Renal cortical epithelial cell (primary cell): ENCODE measurements around the gene ANKRD40. TPM values are rescaled to one million over a fixed set of nuclear protein-coding genes. Genes with fewer than 3 reads are reported as not detected.
"Not testable (repeated sequence)": the region's sequence is repeated elsewhere in the genome, so short reads cannot be mapped to it uniquely, and the experiment has no call there.

Experiments
- DNase-seq: peaks from one replicate; pipeline ENCODE4 v3.0.0-alpha.2; 2011; ENCODE audit warnings: low read depth
- total RNA-seq: library from RNA; depleted of rRNA; stranded (reverse); fragments of >200 nt; gene quantifications from 2 replicates; pipeline ENCODE4 v1.2.3, GENCODE V29; 2014

The ANKRD40 gene
- total RNA-seq, 1 donor from 2014 or later = 25.1 TPM

DNA sequence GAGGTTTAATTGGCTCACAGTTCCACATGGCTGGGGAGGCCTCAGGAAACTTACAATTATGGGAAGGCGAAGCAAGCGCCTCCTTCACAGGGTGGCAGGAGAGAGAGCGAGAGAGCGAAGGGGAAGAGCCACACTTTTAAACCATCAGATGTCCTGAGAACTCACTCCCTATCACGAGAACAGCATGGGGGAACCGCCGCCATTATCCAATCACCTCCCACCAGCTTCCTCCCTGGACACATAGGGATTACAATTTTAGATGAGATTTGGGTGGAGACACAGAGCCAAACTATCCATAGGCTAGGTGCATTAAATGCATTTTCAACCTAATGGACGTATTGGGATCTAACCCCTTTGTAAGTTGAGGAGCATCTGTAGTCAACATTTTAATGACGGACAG, 4.9 kb upstream of the ANKRD40 start:
- no peak for DNase-seq

DNA sequence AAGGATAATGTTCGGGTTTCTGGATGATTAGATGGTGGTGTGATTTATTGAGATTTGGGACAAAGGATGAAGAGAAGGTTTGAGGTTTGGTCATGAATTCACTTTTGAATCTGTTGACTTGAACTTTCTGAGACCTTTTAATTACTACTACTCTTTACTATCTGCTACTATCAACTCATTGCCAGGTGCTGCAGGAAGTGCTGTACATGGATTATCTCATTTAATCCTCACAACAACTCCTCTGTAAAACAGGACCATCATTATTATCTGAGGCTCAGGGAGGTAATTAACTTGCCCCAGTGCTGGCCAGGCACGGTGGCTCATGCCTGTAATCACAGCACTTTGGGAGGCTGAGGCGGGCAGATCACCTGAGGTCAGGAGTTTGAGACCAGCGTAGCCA, 2.9 kb upstream of the ANKRD40 start:
- DNase-seq = no peak

DNA sequence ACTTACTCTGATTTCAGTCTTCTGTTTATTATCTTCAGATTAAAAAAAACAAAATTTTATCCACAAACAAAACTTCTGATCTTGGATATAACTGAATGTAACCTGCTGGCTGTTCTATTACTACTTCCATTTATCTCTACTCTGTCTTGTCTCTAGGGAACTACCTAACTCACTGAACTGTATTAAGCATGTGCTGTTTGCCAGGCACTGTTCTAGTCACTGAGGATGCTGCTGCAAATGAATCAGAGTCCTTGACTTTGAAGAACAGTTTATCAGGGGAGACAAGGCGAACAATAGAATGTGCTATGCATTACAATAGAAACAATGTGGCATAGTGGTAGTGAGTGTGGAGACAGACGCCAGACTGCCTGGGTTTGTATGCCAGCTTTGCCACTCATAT, 2.3 kb upstream of the ANKRD40 start:
- no peak for DNase-seq

DNA sequence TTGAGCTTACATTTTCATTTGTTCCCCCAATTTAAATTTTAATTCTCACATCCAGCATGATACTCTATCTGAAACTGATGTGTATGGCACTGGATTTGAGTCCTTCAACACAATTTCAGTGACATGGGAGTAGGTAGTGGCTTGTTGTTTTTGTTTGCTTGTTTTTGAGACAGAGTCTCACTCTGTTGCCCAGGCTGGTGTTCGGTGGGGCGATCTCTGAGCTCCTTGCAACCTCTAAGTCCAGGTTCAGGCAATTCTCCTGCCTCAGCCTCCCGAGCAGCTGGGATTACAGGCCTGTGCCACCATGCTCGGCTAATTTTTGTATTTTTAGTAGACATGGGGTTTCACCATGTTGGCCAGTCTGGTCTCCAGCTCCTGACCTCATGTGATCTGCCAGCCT, 1.3 kb upstream of the ANKRD40 start:
- not testable (repeated sequence) for DNase-seq

DNA sequence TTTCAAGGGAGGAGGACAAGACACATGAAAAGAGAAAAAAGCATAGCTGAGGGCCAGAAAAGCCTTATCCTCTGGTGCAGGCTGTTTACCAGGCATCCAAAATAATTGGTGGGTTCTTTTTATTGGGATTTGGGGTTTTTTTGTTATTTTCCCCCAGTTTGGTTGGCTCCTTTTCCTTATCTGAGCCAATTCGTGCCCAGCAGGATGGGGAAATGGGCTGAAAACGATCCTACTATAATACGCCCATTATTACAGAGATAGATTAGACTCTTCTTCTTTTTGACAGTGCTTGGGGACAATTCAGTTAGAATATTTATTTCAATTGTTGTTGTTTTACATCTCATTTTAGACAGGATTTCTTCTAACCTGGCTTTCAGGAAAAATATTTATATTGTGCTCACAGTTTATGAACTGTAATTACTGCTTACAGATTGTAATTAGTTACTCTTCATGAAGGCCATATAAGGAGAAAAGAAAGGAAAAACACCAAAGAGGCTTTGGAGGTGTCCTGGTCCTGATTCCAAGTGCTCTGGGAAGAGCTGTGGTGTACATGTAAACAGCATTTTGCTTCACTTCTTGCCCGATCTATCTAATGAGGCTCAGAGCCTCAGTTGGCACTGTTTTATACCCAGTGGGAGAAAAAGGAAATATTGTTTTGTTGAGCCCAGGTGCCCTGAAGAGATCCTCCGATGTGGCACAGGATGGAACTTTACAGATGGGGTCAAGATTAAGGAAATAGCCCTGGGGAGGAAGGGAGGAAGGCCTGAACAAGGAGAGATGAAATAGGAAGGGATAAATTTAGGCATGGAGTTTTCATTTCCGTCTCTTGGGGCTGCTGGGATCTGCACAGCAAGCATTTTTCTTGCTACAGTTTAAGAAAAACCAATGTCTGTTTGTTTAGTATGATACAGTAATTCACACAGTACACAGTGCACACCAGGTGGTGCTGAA, 611 bp upstream of the ANKRD40 start:
- DNase-seq = peak; percentile 14

DNA sequence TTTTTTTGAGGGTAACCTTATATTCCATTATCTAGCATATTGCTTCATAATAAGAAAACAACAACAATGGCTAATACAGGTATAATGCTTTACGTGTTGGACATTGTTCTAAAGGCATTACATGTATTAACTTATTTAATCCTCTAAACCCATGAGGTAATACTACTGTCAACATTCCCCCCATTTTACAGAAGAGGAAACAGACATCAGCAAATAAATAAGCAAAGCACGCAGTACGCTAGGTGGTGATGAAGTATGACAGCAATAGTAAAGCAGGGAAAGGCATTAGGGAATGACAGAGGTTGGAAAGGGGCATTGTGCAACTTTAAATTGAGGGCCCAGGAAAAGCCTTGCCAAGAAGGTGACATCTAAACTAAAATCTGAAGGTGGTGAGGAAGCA, 4.6 kb downstream of the ANKRD40 start:
- no peak for DNase-seq

DNA sequence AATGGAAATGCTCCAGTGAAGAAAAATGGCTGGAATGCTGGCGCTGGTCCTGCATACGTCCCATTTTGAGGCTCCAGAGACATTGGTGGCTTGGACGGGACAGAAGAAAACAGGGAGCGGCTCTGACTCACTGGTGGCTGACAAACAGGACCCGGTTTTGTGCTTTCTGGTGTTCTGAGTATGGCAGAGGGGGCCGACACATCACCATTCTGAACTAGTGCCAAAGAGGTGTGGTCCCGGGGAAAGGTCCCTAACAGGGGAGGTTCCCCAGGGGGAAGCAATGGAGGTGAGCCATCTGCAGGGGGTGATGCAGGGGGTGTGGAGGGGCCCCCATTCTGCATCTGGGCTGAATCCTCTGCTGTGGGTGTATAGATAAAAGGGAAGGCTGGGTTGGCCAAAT, 8.3 kb downstream of the ANKRD40 start:
- peak; percentile 33 for DNase-seq

DNA sequence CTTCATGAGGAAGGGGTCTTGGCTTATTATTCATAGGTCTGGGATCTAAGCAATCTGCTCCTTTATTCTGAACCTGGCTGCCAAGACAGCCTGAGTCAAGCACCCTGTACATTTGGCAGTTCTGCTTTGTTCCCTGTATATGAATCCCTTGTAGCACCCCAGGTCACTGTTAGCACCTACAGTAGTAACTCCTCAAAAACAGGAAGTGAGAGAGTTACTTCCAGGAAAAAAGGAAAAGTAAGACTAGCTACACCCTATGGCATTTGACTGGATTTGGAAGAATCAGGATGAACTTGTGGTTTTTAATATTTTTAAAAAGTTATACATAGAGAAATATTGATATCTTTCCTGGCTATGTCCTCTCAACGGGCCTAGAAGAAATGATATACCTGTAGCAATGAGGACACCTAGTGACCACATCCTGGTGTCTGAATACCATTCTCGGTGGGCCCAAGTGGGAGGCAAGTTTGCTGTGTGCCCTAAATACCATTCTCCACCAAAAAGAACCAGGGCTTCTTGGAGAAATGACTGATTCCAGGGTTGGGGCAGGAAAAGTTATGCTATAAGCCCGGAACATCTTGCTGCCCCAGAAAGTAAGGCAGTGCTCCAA, 9.9 kb downstream of the ANKRD40 start:
- DNase-seq = peak; percentile 16

DNA sequence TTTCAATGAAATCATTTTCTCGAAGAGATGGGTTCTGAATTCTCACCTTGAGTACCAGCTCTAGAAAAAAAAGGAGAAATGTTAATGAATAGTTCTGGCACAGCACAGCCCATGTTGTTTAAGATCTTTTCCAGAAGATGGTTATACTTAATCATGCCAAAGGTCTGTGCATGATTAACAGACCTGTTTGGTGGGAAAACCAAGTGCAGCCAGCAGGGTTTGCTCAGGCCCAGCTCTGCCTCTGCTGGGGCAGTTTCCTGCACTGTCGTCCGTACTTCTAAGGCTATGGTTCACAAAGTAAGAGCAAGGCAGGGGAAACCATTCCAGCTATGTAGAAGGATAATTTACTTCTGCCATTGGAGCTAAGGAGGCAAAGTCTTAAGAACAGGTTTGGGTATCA, 10.7 kb downstream of the ANKRD40 start:
- peak; percentile 69 for DNase-seq

DNA sequence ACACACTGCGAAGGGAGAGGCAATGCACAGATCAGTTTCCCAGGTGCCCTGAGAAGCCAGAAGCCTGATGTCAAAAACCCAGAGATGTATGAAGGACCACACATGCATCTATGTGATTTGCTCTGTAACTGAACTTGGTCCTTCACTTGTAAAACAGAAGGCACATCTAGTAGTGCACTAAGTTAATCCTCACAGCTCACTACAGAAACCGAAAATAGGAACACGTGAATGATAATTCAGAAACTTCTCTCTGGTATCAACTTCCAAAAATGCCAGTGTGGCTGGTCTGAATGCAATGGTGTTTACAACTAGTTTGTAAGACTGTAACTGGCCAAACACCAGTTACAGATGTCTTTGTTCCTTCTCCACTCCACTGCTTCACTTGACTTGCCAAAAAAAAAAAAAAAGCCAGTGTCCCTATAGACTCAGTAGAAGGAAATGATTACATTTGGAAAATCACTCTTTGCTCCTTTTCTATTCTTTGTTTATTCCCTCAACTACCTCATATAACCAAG, 11.3 kb downstream of the ANKRD40 start:
- no peak for DNase-seq

DNA sequence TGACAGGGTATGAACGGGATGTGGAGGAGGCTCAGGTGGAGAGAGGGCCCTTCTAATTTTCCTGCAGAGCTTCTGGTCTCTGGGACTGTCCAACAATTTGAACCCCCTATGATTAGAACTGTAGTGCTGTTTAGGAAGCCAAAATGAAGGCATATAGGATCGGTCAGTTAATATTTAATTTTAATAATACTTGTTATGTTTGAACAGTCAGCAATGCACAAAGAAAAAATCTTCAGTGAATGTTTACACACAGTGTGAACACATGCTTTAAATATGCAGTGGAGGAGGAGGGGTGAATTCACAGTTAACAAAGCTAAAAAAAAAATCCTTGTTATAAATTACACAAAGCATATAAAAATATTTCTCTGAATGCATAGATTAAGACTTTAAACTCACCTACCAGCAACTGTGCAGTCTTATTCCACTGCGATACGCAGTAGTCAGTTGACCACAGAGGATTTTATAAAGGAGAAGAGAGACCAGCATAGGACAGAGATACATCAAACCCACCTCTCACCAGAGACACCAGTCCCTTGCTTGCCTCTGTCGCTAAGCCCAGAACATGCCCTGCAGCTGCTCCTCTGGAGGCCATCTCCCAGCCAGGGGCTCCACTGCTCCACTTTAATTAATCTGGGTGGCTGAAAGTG, 14.6 kb downstream of the ANKRD40 start:
- peak; percentile 85 for DNase-seq

DNA sequence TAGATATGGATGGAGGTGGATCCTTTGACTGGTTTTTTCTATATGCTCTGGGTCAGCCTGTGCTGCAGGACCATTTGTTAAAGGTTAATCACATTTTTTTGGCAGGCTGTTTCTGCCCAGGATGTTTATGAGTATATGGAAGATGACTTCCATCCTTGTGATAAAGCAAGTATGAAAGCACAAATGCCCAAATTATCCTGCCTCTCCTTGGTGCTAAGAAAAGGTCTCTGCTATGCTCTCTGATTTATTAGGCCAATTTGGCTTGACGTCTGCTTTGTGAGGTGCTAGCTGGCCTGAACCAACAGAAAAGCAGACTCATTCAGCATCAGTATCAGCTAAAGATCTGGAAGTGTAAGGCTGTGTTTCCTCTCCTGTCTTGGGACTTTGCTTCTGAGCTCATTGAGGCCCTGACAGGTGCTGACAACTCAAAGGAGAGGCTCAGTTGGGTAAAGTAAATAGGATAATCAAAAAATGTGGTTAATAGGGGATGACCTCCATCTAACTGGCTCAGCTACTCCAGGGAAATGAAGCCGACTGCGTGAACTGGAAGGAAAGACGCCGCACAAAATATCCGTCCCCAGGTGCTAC, 15.2 kb downstream of the ANKRD40 start:
- DNase-seq = no peak

DNA sequence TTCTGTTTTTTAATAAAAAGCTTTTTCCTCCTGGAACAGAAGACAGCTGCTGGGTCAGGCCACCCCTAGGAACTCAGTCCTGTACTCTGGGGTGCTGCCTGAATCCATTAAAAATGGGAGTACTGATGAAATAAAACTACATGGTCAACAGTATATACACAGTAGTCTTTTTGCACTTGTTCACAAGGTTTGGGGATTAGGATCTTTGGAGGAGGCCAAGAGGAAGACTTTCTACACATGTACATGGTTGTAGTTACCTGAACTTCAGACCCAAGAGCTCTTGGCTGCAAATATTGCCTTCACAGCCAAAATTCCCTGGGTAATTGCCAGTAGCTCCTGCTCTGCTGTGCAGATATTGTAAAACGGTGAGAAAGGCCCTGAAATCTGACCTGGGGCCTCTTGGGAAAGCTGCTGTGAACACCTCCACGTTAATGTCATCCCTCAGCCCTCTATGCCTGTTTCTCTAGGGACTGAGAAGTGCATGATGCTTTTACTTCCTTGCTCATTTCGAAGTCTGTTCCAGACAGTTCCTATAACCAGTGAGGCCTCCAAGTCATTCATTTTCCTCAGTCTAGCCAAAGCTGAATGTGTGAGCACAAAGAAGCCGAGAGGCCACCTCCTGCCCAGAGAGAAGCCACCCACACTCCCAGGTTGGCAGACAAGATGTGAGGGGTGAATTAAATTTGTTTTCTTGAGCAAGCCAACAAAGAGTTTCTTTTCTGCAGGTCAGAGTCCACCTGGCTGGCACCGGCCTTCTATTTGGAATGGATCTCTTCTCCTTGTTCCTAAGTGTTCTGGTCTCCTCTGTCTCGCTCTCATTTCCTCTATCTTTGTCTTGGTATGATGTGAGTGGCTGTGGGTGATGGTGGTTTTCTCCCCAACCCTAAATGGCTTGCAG, 15.9 kb downstream of the ANKRD40 start:
- no peak for DNase-seq

DNA sequence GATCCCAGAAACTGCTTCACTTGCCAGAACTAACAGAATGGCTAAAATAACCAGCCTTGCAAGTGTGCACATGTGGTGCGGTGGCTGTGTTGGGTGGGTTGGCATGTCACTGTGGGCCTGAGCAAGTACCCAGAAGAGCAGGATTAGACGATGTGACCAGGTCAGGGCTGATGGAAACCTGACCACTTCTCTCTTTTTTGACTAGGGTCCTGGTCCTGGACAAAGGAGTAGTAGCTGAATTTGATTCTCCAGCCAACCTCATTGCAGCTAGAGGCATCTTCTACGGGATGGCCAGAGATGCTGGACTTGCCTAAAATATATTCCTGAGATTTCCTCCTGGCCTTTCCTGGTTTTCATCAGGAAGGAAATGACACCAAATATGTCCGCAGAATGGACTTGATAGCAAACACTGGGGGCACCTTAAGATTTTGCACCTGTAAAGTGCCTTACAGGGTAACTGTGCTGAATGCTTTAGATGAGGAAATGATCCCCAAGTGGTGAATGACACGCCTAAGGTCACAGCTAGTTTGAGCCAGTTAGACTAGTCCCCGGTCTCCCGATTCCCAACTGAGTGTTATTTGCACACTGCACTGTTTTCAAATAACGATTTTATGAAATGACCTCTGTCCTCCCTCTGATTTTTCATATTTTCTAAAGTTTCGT, 16.7 kb downstream of the ANKRD40 start:
- no peak for DNase-seq

DNA sequence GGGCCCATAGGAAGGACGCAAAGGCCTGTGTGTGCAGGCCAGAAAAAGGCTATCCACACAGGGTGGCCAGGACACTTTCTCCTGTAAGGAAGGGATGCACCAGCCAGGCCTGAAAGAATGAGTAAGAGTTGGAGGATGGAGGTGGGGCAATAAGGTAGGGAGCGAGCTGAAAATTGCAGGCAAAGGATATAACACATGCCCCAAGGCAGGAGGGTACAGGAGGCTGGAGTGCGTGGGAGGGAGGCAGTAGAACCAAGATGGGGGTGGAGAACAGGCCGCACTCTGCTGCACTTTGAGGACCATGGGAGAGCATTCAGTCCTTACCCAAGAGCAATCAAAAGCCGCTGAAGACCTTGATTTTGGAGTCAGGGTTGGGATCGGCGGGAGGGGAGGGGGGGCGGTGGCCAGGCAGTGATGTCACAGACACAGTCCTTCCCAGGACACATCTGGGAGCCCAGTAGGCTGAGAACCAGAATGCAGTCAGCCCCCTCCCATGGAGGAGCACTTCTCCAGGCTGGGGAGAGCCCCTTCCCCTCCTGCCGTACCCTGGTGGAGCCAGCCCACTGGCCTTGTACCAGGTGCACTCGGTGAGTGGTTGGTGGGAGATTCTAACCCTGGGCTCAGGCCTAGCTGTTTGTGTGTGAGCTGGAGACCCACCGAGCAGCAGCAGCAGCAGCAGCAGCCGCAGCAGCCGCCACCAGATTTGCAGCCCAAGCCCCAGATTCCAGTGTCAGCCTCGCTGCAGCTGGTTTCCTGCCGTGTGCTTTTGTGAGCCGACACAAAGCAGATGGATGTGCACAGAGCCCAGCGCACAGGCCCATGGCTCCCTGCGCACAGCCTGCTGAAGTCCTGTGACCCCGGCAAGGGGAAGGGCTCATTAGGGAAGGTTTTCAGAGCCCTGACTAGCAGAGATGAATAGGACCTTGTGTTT, 17.5 kb downstream of the ANKRD40 start:
- peak; percentile 53 for DNase-seq

DNA sequence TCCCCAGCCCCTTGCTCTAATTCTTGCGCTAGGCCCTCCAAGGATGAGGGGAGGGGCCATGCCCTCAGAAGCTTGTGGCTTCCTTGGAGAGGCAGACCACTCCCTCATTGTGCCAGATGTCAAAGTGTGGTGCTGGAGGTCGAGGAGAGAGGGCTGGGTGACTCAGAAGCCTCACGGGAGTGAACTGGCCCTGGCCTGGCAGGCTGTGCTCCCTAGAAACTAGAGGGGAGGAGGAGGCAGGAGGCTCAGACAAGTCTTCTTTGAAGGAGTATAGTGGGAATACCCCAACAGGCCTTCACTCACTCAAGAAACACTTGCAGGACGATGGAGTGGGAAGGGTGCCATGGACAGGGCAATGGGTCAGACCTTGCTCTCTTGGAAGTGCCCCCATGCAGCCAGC, 18.5 kb downstream of the ANKRD40 start:
- peak; percentile 83 for DNase-seq

DNA sequence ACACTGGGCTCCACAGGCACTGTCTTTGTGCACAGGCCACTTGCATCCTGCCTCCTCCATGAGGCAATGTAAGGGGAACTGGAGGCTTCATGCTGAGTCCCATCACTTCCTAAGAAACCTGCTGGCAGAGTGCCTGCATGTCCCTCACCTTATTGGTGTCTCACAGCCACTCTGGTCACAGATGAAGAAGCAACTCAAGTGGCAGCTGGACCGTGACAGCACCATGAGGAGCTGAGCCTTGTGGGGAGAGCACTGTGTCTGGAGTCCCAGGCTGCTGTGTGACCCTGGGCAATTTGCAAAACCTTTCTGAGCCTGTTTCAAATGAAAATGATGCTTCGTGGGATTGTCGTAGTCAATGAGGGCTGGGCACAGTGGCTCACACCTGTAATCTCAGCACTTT, 19.5 kb downstream of the ANKRD40 start:
- DNase-seq = no peak

DNA sequence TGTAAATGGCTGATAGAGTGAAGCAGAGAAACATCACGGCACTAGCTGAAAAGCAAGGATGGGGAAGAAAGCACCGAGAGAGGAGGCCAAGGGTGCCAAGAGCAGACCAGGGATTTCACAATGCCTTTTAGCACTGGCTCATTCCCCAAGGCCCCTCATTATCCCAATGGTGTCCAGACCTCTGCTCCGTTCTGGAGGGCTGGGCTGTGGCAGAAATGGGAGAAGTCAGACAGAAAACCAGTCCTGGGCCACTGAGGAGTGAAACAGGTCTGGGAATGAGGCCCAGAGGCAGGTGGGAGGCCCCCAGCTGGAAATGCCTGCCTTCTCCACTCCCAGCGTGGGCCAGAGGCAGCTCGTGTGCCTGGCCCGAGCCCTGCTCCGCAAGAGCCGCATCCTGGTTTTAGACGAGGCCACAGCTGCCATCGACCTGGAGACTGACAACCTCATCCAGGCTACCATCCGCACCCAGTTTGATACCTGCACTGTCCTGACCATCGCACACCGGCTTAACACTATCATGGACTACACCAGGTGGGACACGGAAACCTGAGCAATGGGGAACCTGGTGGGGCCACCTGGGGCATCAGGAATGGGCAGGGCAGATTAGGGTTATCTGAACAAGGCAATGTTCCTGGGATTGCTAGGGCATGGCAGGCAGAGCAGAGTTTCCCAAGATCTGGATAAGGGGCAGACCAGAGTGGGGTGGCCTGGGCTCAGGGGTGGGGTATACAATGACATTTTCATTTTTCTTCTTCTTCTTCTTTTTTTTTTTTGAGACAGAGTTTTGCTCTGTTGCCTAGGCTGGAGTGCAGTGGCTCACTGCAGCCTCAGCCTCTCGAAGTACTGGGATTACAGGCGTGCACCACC, 20.3 kb downstream of the ANKRD40 start:
- DNase-seq = no peak
